Right renal pelvis (tissue), 4 donors: ENCODE measurements around the gene MET. TPM values are rescaled to one million over a fixed set of nuclear protein-coding genes. Genes with fewer than 3 reads are reported as not detected.

Experiments
- DNase-seq, 4 donors: peaks; one replicate each; pipeline ENCODE4 v3.0.0-alpha.2; 2013; ENCODE audit warnings: low read depth in 4 of 4, low spot score in 3 of 4, missing footprints in 1 of 4
- polyA plus RNA-seq, 4 donors: library from polyadenylated mRNA; unstranded; fragments of 120-200 nt; gene quantifications; one replicate each; pipeline ENCODE4 v1.2.1, GENCODE V29; 2013; ENCODE audit not compliant: insufficient read length in 4 of 4

The MET gene
- polyA plus RNA-seq, 4 donors = 40.9 to 49.2 (median 46.4) TPM

GRCh38 chr7:116661865-116662264 lies 10.1 kb upstream of the MET start:
- peak in 1 of 4 donors; percentile 53 for DNase-seq

GRCh38 chr7:116663744-116664143 lies 8.3 kb upstream of the MET start:
- no peak for DNase-seq

- DNase-seq = no peak
These were observed 6.5 kb upstream of the MET start for GRCh38 chr7:116665332-116665996.

- no peak for DNase-seq
These were observed 2.2 kb upstream of the MET start for GRCh38 chr7:116669769-116670168.

- no peak for DNase-seq
These were observed 1.5 kb upstream of the MET start for GRCh38 chr7:116670409-116671015.

- DNase-seq = no peak
These were observed 885 bp upstream of the MET start for GRCh38 chr7:116671111-116671510.

GRCh38 chr7:116672596-116673456 lies 830 bp downstream of the MET start:
- no peak for DNase-seq

GRCh38 chr7:116673457-116673865 lies 1.5 kb downstream of the MET start:
- no peak for DNase-seq

- DNase-seq = no peak
These were observed 2.6 kb downstream of the MET start for GRCh38 chr7:116674508-116675173.

- DNase-seq = no peak
These were observed 3.9 kb downstream of the MET start for GRCh38 chr7:116675812-116676355.

- DNase-seq = no peak
These were observed 6.8 kb downstream of the MET start for GRCh38 chr7:116678780-116679179.

- no peak for DNase-seq
These were observed 7.5 kb downstream of the MET start for GRCh38 chr7:116679500-116679899.

GRCh38 chr7:116683786-116684185 lies 11.8 kb downstream of the MET start:
- no peak for DNase-seq

GRCh38 chr7:116686033-116686432 lies 14.0 kb downstream of the MET start:
- no peak for DNase-seq

- no peak for DNase-seq
These were observed 14.9 kb downstream of the MET start for GRCh38 chr7:116686812-116687419.

- no peak for DNase-seq
These were observed 15.8 kb downstream of the MET start for GRCh38 chr7:116687801-116688201.

GRCh38 chr7:116689790-116690259 lies 17.8 kb downstream of the MET start:
- DNase-seq = no peak

- no peak for DNase-seq
These were observed 19.7 kb downstream of the MET start for GRCh38 chr7:116691664-116692063.

GRCh38 chr7:116692401-116693308 lies 20.7 kb downstream of the MET start:
- DNase-seq = no peak
